Stimulated activated naive B cell treated with anti-CD40 and anti-IgM and Interleukin-4, amounts not matched to agents 10 μg/mL and 1 μg/mL and 100 μg/mL, for 72 hours (primary cell): Measurements from ENCODE around the gene JAK3.
"Not testable (repeated sequence)": the region's sequence is repeated elsewhere in the genome, so short reads cannot be mapped to it uniquely, and the experiment has no call there.

Experiments
- ATAC-seq, 2 donors: fragments of 150-1000 bp; cut with Tn5 transposase; replicated peaks; 2 replicates each; pipeline ENCODE4 v1.10.0; 2021; ENCODE audit warnings: moderate library complexity in 1 of 2
- DNase-seq: peaks from one replicate; pipeline ENCODE4 v3.0.0; 2021
- H3K27ac Mint-ChIP-seq: one replicate; pipeline ENCODE4 v1.8.0; 2022; ENCODE audit warnings: mild to moderate bottlenecking, mixed read lengths
- H3K27me3 Mint-ChIP-seq, 2 donors: one replicate each; pipeline ENCODE4 v1.8.0; 2022; ENCODE audit warnings: mixed read lengths in 2 of 2
- H3K36me3 Mint-ChIP-seq, 2 donors: one replicate each; pipeline ENCODE4 v1.8.0; 2022; ENCODE audit warnings: mixed read lengths in 2 of 2, mild to moderate bottlenecking in 1 of 2
- H3K4me1 Mint-ChIP-seq, 2 donors: one replicate each; pipeline ENCODE4 v1.8.0; 2022; ENCODE audit warnings: mixed read lengths in 2 of 2, mild to moderate bottlenecking in 1 of 2
- H3K4me3 Mint-ChIP-seq, 2 donors: one replicate each; pipeline ENCODE4 v1.8.0; 2022; ENCODE audit warnings: mild to moderate bottlenecking in 2 of 2, mixed read lengths in 2 of 2, moderate library complexity in 1 of 2
- H3K9me3 Mint-ChIP-seq, 2 donors: one replicate each; pipeline ENCODE4 v1.8.0; 2022; ENCODE audit warnings: mixed read lengths in 2 of 2, mild to moderate bottlenecking in 1 of 2

The JAK3 gene

GRCh38 chr19:17817668-17818363 lies 30.0 kb downstream of the JAK3 start:
- H3K4me3 Mint-ChIP-seq, result no peak overlapping the region
- H3K4me1 Mint-ChIP-seq, result no peaks in the 10 kb centered on the region
- H3K27ac Mint-ChIP-seq, result no peak overlapping the region
- no peaks in the 10 kb centered on the region for H3K27me3 Mint-ChIP-seq
- peaks cover 3 to 4% of the 10 kb centered on the region in 2 donors for H3K36me3 Mint-ChIP-seq
- DNase-seq, result no peak
- no peaks in the 10 kb centered on the region for H3K9me3 Mint-ChIP-seq
- ATAC-seq, result no peak

- DNase-seq (no peak), ATAC-seq (no peak)
- Mint-ChIP-seq H3K4me1 (peaks cover 0 to 4% of the 10 kb centered on the region in 2 donors), H3K9me3 (no peaks in the 10 kb centered on the region), H3K36me3 (peaks cover 4 to 5% of the 10 kb centered on the region in 2 donors), H3K4me3 (no peak overlapping the region), H3K27me3 (peaks cover 10 to 30% of the 10 kb centered on the region in 2 donors), H3K27ac (no peak overlapping the region)
Measured at GRCh38 chr19:17812099-17812498, 35.7 kb downstream of the JAK3 start.

DNA sequence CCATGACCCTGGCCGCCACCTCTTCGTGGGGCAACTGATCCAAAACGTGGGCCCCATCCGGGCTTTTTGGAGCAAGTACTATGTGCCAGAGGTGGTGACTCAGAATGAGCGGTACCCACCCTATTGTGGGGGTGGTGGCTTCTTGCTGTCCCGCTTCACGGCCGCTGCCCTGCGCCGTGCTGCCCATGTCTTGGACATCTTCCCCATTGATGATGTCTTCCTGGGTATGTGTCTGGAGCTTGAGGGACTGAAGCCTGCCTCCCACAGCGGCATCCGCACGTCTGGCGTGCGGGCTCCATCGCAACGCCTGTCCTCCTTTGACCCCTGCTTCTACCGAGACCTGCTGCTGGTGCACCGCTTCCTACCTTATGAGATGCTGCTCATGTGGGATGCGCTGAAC lies 36.1 kb downstream of the JAK3 start:
- Mint-ChIP-seq H3K9me3 (no peaks in the 10 kb centered on the region), H3K27ac (no peak overlapping the region), H3K36me3 (peaks cover 4 to 5% of the 10 kb centered on the region in 2 donors), H3K4me1 (peaks cover 0 to 5% of the 10 kb centered on the region in 2 donors), H3K4me3 (no peak overlapping the region), H3K27me3 (peaks cover 11 to 32% of the 10 kb centered on the region in 2 donors)
- ATAC-seq (no peak), DNase-seq (no peak)

- Mint-ChIP-seq H3K9me3 (no peaks in the 10 kb centered on the region), H3K36me3 (peaks cover under 1 to 1% of the 10 kb centered on the region in 2 donors), H3K4me3 (no peak overlapping the region), H3K27ac (no peak overlapping the region), H3K27me3 (peaks cover 11 to 37% of the 10 kb centered on the region in 2 donors), H3K4me1 (peaks cover 0 to 5% of the 10 kb centered on the region in 2 donors)
- DNase-seq, result no peak
- ATAC-seq, result no peak
Measured at GRCh38 chr19:17811103-17811502, 36.7 kb downstream of the JAK3 start.

DNA sequence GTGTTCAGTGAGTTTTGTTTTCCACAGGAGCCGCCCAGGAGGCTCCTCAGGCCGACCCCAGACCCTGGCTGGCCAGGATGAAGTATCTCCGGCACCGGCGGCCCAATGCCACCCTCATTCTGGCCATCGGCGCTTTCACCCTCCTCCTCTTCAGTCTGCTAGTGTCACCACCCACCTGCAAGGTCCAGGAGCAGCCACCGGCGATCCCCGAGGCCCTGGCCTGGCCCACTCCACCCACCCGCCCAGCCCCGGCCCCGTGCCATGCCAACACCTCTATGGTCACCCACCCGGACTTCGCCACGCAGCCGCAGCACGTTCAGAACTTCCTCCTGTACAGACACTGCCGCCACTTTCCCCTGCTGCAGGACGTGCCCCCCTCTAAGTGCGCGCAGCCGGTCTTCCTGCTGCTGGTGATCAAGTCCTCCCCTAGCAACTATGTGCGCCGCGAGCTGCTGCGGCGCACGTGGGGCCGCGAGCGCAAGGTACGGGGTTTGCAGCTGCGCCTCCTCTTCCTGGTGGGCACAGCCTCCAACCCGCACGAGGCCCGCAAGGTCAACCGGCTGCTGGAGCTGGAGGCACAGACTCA lies 40.0 kb downstream of the JAK3 start:
- H3K4me3 Mint-ChIP-seq, result peak overlapping the region in 1 of 2 donors; percentile 52
- peaks cover 0 to 1% of the 10 kb centered on the region in 2 donors for H3K36me3 Mint-ChIP-seq
- ATAC-seq, result peak in 1 of 2 donors; percentile 35
- H3K4me1 Mint-ChIP-seq, result peaks cover 8 to 12% of the 10 kb centered on the region in 2 donors
- no peak overlapping the region for H3K27ac Mint-ChIP-seq
- no peak for DNase-seq
- peaks cover 11 to 37% of the 10 kb centered on the region in 2 donors for H3K27me3 Mint-ChIP-seq
- H3K9me3 Mint-ChIP-seq, result no peaks in the 10 kb centered on the region

- DNase-seq (no peak), ATAC-seq (peak in 1 of 2 donors; percentile 31)
- Mint-ChIP-seq H3K27ac (peak overlapping the region; percentile 90), H3K4me1 (peaks cover 14 to 16% of the 10 kb centered on the region in 2 donors), H3K4me3 (no peak overlapping the region), H3K36me3 (peaks cover 0 to 1% of the 10 kb centered on the region in 2 donors), H3K9me3 (no peaks in the 10 kb centered on the region), H3K27me3 (peaks cover 11 to 35% of the 10 kb centered on the region in 2 donors)
Measured at GRCh38 chr19:17806945-17807344, 40.8 kb downstream of the JAK3 start.

DNA sequence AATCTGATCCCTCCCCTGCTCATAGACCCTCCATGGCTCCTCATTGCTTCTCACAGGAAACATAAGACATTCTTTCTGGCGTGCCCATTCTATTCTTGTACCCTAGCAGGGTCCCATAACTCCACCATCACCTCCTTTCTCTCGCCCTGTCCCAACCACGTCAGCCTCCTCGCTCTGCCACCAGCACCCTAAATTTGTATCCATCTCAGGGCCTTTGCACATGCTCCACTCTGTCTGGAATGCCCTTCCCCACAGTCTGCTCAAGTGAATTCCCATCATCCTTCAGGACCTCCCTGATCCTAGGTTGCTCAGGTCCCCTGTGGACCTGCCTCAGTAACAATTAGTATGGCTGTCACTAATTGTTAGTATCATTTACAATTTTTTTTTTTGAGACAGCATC lies 42.4 kb downstream of the JAK3 start:
- Mint-ChIP-seq H3K36me3 (peaks cover 0 to 1% of the 10 kb centered on the region in 2 donors), H3K9me3 (no peaks in the 10 kb centered on the region), H3K4me1 (peaks cover 14 to 16% of the 10 kb centered on the region in 2 donors), H3K27ac (no peak overlapping the region), H3K27me3 (peaks cover 11 to 32% of the 10 kb centered on the region in 2 donors), H3K4me3 (no peak overlapping the region)
- no peak for DNase-seq
- no peak for ATAC-seq

DNA sequence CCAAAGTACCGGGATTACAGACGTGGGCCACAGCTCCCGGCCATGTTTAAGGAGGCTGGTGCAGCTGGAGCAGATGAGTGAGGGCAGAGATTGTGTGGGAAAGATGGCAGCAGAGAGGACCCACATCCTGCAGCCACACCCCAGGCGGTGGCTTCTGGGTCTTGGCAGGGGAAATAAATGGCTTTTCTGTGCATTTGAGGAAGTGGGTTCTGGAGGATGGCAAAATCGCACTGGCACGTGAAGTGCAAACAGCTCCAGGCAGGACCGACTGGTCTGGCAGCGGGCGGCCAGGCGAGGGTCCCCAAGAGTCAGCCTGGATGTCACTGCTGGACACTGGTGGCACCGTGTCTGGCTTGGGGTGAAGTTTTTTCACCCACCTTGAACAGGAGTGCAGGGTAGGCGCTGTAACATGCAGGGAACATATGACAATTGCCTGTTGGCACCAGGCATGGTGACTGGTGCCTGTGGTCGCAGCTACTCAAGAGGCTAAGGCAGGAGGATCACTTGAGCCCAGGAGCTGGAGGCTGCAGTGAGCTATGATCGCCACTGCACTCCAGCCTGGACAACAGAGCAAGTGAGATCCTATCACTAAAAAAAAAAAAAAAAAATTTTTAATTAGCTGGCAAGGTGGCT lies 44.4 kb downstream of the JAK3 start:
- H3K9me3 Mint-ChIP-seq, result no peaks in the 10 kb centered on the region
- peaks cover 14 to 16% of the 10 kb centered on the region in 2 donors for H3K4me1 Mint-ChIP-seq
- ATAC-seq (peak; percentile 66 to 73), DNase-seq (no peak)
- H3K36me3 Mint-ChIP-seq, result no peaks in the 10 kb centered on the region
- no peak overlapping the region for H3K4me3 Mint-ChIP-seq
- H3K27ac Mint-ChIP-seq, result no peak overlapping the region
- H3K27me3 Mint-ChIP-seq, result peaks cover 10 to 23% of the 10 kb centered on the region in 2 donors

DNA sequence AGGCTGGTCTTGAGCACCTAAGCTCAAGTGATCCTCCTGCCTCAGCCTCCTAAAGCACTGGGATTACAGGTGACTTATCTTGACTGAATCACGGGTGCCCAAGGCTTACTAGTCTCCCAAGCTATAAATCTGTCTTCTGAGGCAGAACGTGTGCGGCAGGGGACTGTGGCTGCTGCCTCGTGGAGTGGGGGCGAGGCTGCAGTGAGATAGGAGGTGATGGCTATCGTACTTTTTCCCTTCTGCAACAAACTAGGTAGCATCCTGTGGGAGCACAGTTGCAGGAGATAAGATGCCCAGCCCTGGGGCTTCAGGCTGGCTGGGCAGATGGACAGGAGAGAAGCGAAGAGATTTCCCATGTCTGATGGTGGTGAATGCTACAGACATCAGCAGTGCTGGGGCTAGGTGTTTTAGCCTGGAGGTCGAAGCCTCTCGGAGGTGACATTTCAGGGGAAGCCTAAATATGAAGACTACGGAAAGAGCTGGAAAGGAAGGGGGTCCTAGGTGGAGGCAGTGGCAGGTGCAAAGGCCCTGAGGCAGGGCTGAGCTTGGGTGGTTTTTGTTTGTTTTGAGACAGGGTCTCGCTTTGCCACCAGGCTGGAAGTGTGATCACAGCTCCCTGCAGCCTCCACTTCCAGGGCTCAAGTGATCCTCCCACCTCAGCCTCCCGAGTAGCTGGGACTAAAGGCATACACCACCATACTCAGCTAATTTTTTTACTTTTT lies 45.5 kb downstream of the JAK3 start:
- no peaks in the 10 kb centered on the region for H3K36me3 Mint-ChIP-seq
- DNase-seq (no peak), ATAC-seq (no peak)
- peaks cover 14% of the 10 kb centered on the region in 2 donors for H3K4me1 Mint-ChIP-seq
- H3K27me3 Mint-ChIP-seq, result peaks cover 3 to 26% of the 10 kb centered on the region in 2 donors
- H3K9me3 Mint-ChIP-seq, result no peaks in the 10 kb centered on the region
- no peak overlapping the region for H3K4me3 Mint-ChIP-seq
- H3K27ac Mint-ChIP-seq, result no peak overlapping the region

GRCh38 chr19:17798599-17798998 lies 49.2 kb downstream of the JAK3 start:
- not testable (repeated sequence) for H3K9me3 Mint-ChIP-seq, H3K27ac Mint-ChIP-seq, H3K36me3 Mint-ChIP-seq, DNase-seq, H3K4me3 Mint-ChIP-seq, ATAC-seq
- Mint-ChIP-seq H3K27me3 (peaks cover 16 to 47% of the 10 kb centered on the region in 2 donors), H3K4me1 (peaks cover 14 to 35% of the 10 kb centered on the region in 2 donors)

DNA sequence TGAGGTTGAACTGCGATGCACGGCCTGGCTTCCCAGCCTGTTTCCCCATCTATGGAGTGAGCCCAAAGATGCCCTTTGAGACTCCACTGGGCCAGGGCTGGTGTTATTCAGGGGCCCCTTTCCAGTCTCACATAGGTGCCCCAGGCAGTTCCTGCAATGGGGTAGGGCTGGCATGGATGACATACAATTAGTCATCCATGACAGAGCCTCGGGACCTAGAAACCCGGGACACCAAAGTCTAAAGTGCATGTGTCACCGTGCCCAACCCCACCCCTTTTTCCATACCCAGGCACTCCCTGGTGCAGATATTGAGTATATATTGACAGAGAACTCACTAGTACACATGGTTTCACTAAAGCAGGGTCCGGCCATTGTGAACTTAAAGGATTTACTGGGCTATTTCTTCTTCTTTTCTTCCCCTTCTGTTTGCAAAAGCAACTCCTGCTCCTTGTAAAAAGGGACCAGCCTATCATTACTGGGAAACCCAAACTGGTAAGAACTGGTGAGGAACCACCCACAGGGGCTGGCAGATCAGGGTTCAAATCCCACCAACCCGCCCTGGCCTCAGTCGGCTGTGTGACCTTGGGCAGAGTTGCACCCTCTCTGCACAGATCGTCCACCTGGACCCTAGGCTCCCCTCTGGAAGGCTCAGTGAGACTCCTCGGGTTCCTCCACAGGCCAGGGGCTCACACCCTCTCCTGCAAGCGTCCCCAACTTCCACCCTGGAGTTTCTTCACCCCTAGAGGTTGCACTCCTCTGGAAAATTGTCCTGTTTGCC lies 50.2 kb downstream of the JAK3 start:
- H3K4me3 Mint-ChIP-seq, result no peak overlapping the region
- H3K36me3 Mint-ChIP-seq, result no peaks in the 10 kb centered on the region
- peaks cover 17 to 50% of the 10 kb centered on the region in 2 donors for H3K27me3 Mint-ChIP-seq
- no peaks in the 10 kb centered on the region for H3K9me3 Mint-ChIP-seq
- H3K4me1 Mint-ChIP-seq, result peaks cover 9 to 28% of the 10 kb centered on the region in 2 donors
- no peak overlapping the region for H3K27ac Mint-ChIP-seq
- ATAC-seq (no peak), DNase-seq (no peak)

GRCh38 chr19:17796838-17797423 lies 50.9 kb downstream of the JAK3 start:
- H3K27ac Mint-ChIP-seq, result no peak overlapping the region
- ATAC-seq (no peak), DNase-seq (no peak)
- H3K4me1 Mint-ChIP-seq, result peaks cover 5 to 24% of the 10 kb centered on the region in 2 donors
- H3K4me3 Mint-ChIP-seq, result no peak overlapping the region
- no peaks in the 10 kb centered on the region for H3K9me3 Mint-ChIP-seq
- peaks cover 17 to 44% of the 10 kb centered on the region in 2 donors for H3K27me3 Mint-ChIP-seq
- no peaks in the 10 kb centered on the region for H3K36me3 Mint-ChIP-seq

DNA sequence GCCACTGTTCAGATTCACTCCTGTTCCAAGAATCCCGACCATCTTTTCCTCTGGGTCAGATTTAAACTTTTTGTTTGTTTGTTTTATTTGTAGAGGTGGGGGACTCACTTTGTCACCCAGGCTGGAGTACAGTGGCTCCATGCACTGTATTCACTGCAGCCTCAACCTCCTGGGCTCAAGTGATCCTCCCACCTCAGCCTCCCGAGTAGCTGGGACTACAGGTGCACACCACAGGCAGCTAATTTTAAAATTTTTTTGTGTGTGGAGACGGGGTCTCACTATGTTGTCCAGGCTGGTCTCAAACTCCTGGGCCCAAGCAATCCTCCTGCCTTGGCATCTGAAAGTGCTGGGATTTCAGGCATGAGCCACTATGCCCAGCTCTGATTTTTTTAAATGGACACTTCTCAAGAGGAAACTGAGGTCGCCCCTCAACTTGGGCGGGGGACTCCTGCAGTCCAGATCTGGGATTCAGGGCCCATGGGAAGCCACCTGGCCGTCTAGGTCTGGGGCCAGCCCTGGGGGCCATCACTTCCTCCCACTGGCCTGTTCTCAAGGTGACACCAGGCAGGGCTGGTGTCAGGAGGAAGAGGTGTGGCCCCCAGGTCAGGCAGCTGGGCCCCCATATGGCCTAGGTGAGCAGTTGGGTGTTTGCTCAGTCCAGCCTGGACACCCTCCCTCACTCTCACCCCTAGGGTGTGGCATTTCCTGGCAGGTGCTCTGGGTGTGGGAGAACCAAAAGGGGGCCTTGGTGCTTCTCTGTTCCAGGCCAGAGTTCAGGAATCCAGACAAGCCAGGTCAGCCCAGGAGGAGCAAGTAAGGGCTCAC lies 51.6 kb downstream of the JAK3 start:
- Mint-ChIP-seq H3K36me3 (no peaks in the 10 kb centered on the region), H3K27ac (no peak overlapping the region), H3K4me1 (peaks cover 10 to 31% of the 10 kb centered on the region in 2 donors), H3K9me3 (no peaks in the 10 kb centered on the region), H3K27me3 (peaks cover 17 to 44% of the 10 kb centered on the region in 2 donors), H3K4me3 (no peak overlapping the region)
- no peak for DNase-seq
- ATAC-seq, result no peak
